ENCODE measurements around the gene GNAO1.
"Not testable (repeated sequence)": the region's sequence is repeated elsewhere in the genome, so short reads cannot be mapped to it uniquely, and the experiment has no call there.

Gene GNAO1

GRCh38 chr16:56366945-56367344 lies 175.7 kb downstream of the GNAO1 start:
- no peak for DNase-seq (ENCODE audit: low read depth)

- DNase-seq (ENCODE audit: low read depth): no peak
Observed at GRCh38 chr16:56367764-56368163, 176.5 kb downstream of the GNAO1 start.

- no peak for DNase-seq (ENCODE audit: low read depth)
Observed at GRCh38 chr16:56368545-56368944, 177.3 kb downstream of the GNAO1 start.

GRCh38 chr16:56369202-56369601 lies 177.9 kb downstream of the GNAO1 start:
- DNase-seq (ENCODE audit: low read depth): no peak

- no peak for DNase-seq (ENCODE audit: low read depth)
Observed at GRCh38 chr16:56370185-56370874, 179.0 kb downstream of the GNAO1 start.

GRCh38 chr16:56370875-56371659 lies 179.8 kb downstream of the GNAO1 start:
- no peak for DNase-seq (ENCODE audit: low read depth)

- DNase-seq (ENCODE audit: low read depth): no peak
Observed at GRCh38 chr16:56371660-56371937, 180.3 kb downstream of the GNAO1 start.

GRCh38 chr16:56372013-56372634 lies 180.8 kb downstream of the GNAO1 start:
- no peak for DNase-seq (ENCODE audit: low read depth)

- DNase-seq (ENCODE audit: low read depth): no peak
Observed at GRCh38 chr16:56373003-56373402, 181.7 kb downstream of the GNAO1 start.

GRCh38 chr16:56375792-56376191 lies 184.5 kb downstream of the GNAO1 start:
- not testable (repeated sequence) for DNase-seq (ENCODE audit: low read depth)

- not testable (repeated sequence) for DNase-seq (ENCODE audit: low read depth)
Observed at GRCh38 chr16:56379044-56379443, 187.8 kb downstream of the GNAO1 start.

GRCh38 chr16:56380778-56381485 lies 189.6 kb downstream of the GNAO1 start:
- DNase-seq (ENCODE audit: low read depth): not testable (repeated sequence)

- DNase-seq (ENCODE audit: low read depth): no peak
Observed at GRCh38 chr16:56382459-56382858, 191.2 kb downstream of the GNAO1 start.

GRCh38 chr16:56382901-56383355 lies 191.6 kb downstream of the GNAO1 start:
- no peak for DNase-seq (ENCODE audit: low read depth)

GRCh38 chr16:56384074-56384721 lies 192.9 kb downstream of the GNAO1 start:
- no peak for DNase-seq (ENCODE audit: low read depth)

GRCh38 chr16:56387396-56387795 lies 196.1 kb downstream of the GNAO1 start:
- DNase-seq (ENCODE audit: low read depth): no peak

- DNase-seq (ENCODE audit: low read depth): no peak
Observed at GRCh38 chr16:56388209-56388608, 196.9 kb downstream of the GNAO1 start.

GRCh38 chr16:56389554-56389953 lies 198.3 kb downstream of the GNAO1 start:
- DNase-seq (ENCODE audit: low read depth): no peak

- DNase-seq (ENCODE audit: low read depth): not testable (repeated sequence)
Observed at GRCh38 chr16:56396724-56397123, 205.4 kb downstream of the GNAO1 start.

- no peak for DNase-seq (ENCODE audit: low read depth)
Observed at GRCh38 chr16:56399047-56399446, 207.8 kb downstream of the GNAO1 start.

GRCh38 chr16:56399486-56399885 lies 208.2 kb downstream of the GNAO1 start:
- DNase-seq (ENCODE audit: low read depth): no peak

GRCh38 chr16:56400458-56400857 lies 209.2 kb downstream of the GNAO1 start:
- DNase-seq (ENCODE audit: low read depth): no peak

All from stimulated activated CD8-positive, alpha-beta memory T cell treated with anti-CD3 and anti-CD28 coated beads, Interleukin-7, amount 100 ng/mL, for 24 hours (primary cell).